ENCODE measurements around the gene MACROD1. TPM values are rescaled to one million over a fixed set of nuclear protein-coding genes. Genes with fewer than 3 reads are reported as not detected.

MACROD1 gene
- total and polyA plus RNA-seq, 2 of the 13 experiments (the other 11 are each of a cell fraction or from before 2014, with no cell fraction given) = 23.1 to 34.5 TPM

- TF ChIP-seq TFE3 (CRISPR knock-in tag; IDR thresholded peaks at IDR 0.05) (no peak), TBX2 (CRISPR knock-in tag; IDR thresholded peaks at IDR 0.05; ENCODE audit: borderline replicate concordance) (no peak), PATZ1 (CRISPR knock-in tag; IDR thresholded peaks at IDR 0.05) (peak; percentile 20; the same call in 1 of the 2 replicates), ZNF232 (CRISPR knock-in tag; IDR thresholded peaks at IDR 0.05; ENCODE audit: borderline replicate concordance) (no peak), ZNF407 (CRISPR knock-in tag; IDR thresholded peaks at IDR 0.05; ENCODE audit: not compliant biosample characterization) (no peak), ZNF556 (CRISPR knock-in tag; IDR thresholded peaks at IDR 0.05; ENCODE audit: borderline replicate concordance) (no peak), ZNF614 (CRISPR knock-in tag; IDR thresholded peaks at IDR 0.05; ENCODE audit: borderline replicate concordance) (no peak), ELF4 (CRISPR knock-in tag; IDR thresholded peaks at IDR 0.05; ENCODE audit: borderline replicate concordance) (no peak), NFE2L2 (IDR thresholded peaks at IDR 0.05; ENCODE audit: low read length) (no peak), ZNF20 (CRISPR knock-in tag; IDR thresholded peaks at IDR 0.05) (no peak), PHB2 (IDR thresholded peaks at IDR 0.05; ENCODE audit: partially characterized antibody) (no peak), ZC3H4 (CRISPR knock-in tag; IDR thresholded peaks at IDR 0.05; ENCODE audit: borderline replicate concordance) (no peak), ZNF580 (CRISPR knock-in tag; IDR thresholded peaks at IDR 0.05; ENCODE audit: borderline replicate concordance, low read depth) (no peak), ZNF776 (CRISPR knock-in tag; IDR thresholded peaks at IDR 0.05) (no peak), ZNF326 (CRISPR knock-in tag; IDR thresholded peaks at IDR 0.05; ENCODE audit: borderline replicate concordance) (no peak), MTERF4 (CRISPR knock-in tag; IDR thresholded peaks at IDR 0.05) (no peak)
These were observed 72.5 kb downstream of the MACROD1 start (continued) for GRCh38 chr11:64093233-64094039.

Data from HepG2 (cell line).